Retinal pigment epithelial cell (primary cell): ENCODE results near the gene MAP3K6.

Experiments
- DNase-seq: peaks from one replicate; pipeline ENCODE4 v3.0.0-alpha.2; 2010; ENCODE audit warnings: low read depth
- H3K4me3 ChIP-seq: 2 replicates; pipeline ENCODE4 v1.5.1; 2011; ENCODE audit warnings: mild to moderate bottlenecking, low read length, control low read depth, moderate library complexity
- CTCF ChIP-seq: conservative IDR thresholded peaks from 2 replicates; pipeline ENCODE4 v1.5.1; 2011; ENCODE audit warnings: low read depth, low read length, control low read depth, inconsistent platforms

The MAP3K6 gene

DNA sequence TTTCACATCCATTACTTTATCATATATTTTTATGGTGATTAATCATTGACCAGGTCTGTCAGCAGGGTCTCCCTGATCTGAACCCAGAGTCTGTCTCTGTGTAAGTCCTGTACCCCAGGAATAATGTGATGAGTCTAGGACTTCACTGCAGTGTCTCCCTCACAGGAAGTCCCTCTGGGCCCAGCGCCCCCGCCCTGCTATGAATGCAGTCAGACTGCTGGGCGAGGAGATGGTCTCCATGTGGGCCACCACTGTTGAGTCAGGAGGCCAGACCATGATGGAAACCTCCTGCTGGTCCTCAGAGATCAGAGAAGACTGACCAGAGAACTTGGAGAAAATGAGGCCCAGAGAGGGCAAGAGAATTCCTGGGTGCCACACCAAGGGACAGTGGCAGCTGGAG, 35.3 kb downstream of the MAP3K6 start:
- no peak overlapping the region for H3K4me3 ChIP-seq
- no peak for DNase-seq
- no peak for TF ChIP-seq CTCF

- TF ChIP-seq CTCF, result no peak
- DNase-seq, result no peak
- H3K4me3 ChIP-seq, result no peak overlapping the region
Observed at GRCh38 chr1:27330786-27331185, 36.0 kb downstream of the MAP3K6 start.

DNA sequence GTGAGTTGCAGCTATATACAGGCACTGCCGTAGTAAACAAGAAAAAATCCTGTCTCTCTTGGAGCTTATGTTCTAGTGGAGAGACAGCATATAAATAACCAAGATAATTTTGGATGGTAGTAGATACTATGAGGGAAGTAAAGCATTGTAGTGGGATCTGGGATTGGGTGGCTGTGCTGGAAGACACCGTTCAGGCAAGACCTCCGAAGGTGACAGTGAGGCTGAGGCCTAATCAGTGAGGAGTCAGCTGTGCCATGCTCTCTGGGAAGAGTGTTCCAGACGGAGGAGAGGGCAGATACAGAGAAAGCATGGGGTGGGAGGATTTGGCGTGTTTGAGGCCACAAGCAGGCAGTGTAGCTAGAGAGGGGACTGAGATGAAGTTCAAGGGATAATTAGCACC, 38.8 kb downstream of the MAP3K6 start:
- no peak for DNase-seq
- TF ChIP-seq CTCF, result no peak

DNA sequence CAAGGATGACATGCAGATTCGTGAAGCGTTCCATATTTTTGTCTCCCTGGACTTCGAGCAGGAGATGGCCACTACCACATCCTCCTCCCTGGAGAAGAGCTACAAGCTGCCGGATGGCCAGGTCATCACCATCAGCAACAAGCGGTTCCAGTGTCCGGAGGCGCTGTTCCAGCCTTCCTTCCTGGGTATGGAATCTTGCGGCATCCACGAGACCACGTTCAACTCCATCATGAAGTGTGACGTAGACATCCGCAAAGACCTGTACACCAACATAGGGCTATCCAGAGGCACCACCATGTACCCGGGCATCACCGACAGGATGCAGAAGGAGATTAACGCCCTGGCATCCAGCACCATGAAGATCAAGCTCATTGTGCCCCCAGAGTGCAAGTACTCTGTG, 41.5 kb downstream of the MAP3K6 start:
- no peak for TF ChIP-seq CTCF
- H3K4me3 ChIP-seq, result no peak overlapping the region
- DNase-seq, result no peak

More for the DNA sequence above, 38.8 kb downstream of the MAP3K6 start:
- H3K4me3 ChIP-seq, result no peak overlapping the region

DNA sequence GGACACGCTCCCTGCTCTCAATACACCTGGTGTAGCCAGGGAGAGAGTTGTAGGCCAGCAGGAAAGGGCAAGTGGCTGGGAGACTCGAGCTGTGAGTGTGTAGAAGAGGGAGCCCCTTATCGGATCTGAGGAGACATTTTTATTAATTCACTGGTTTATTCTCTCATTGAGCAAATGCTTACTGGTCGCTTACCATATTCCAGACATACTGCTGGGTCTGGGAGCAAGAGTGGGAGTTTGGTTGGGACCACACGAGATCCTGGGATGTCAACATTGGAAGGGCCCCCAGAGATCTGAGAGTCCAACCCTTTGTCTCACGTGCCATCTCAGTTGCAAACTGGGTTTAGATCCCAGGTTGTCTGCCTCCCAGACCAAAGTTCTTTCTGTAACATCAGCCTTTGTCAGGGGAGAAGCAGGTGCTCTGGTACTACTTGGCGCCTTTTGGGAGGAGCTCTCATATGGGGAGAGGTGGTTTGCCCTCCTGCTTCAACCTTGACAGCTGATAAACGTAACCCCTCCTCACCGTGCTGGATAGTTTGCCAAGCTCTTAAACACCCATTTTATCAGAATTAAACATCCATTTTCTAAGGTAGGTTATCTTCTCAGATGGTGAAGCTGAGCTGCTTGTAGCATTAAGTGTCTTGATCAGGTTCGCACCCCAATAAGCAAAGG, 44.1 kb downstream of the MAP3K6 start:
- no peak for DNase-seq
- peak overlapping the region; percentile 99 for H3K4me3 ChIP-seq
- TF ChIP-seq CTCF, result no peak

DNA sequence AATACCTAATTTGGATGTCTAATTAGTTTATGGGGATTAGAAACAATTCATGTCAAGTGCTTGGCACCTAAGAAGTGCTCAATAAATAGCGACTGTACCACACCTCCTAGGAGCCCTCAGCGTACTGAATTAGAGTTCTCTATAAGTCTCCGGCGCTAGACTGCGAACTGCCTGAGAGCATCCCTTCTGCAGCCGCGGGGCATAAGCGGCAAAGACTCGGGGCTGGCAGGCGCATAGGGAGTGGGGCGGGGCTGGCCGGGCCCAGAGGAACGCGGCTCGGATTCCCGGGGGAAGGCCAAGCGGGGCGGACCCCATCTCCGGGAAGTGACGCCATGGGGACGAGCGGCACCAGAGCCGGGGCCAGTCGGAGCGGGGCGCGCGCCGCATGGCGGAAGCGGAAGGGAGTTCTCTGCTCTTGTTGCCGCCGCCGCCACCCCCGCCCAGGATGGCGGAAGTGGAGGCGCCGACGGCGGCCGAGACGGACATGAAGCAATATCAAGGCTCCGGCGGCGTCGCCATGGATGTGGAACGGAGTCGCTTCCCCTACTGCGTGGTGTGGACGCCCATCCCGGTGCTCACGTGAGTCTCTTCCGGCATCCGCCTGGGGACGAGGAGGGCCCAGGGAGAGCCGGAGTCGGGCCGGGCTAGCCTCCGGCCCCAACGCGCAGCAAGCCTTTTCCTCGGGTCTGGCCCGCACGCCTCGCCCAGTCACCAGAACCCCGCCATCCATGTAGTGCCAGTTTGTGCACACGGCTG, 44.8 kb downstream of the MAP3K6 start, which contains the start of gene TMEM222:
Gene TMEM222 (plus strand): TSS at position 351 of the 756 bp plus-strand sequence. CDS start 35 bp downstream, at position 386.
- TF ChIP-seq CTCF, result no peak
- DNase-seq, result peak; percentile 85
- H3K4me3 ChIP-seq, result peak within 1 kb of the TSS; percentile 99

GRCh38 chr1:27318596-27318995, 48.2 kb downstream of the MAP3K6 start:
- DNase-seq, result no peak
- no peak for TF ChIP-seq CTCF

More at GRCh38 chr1:27318596-27318995, 48.2 kb downstream of the MAP3K6 start:
- no peak overlapping the region for H3K4me3 ChIP-seq
